SKM-1 treated with dmso at 0.1 percent for 144 hours (cell line): ENCODE data around the gene CFAP299.
"Not testable (repeated sequence)": the region's sequence is repeated elsewhere in the genome, so short reads cannot be mapped to it uniquely, and the experiment has no call there.

ENCODE experiments used
- DNase-seq: peaks from one replicate; lab custom pipeline; 2025; ENCODE audit not compliant: unreplicated experiment; lab: John Stamatoyannopoulos, UW

Gene CFAP299

DNA sequence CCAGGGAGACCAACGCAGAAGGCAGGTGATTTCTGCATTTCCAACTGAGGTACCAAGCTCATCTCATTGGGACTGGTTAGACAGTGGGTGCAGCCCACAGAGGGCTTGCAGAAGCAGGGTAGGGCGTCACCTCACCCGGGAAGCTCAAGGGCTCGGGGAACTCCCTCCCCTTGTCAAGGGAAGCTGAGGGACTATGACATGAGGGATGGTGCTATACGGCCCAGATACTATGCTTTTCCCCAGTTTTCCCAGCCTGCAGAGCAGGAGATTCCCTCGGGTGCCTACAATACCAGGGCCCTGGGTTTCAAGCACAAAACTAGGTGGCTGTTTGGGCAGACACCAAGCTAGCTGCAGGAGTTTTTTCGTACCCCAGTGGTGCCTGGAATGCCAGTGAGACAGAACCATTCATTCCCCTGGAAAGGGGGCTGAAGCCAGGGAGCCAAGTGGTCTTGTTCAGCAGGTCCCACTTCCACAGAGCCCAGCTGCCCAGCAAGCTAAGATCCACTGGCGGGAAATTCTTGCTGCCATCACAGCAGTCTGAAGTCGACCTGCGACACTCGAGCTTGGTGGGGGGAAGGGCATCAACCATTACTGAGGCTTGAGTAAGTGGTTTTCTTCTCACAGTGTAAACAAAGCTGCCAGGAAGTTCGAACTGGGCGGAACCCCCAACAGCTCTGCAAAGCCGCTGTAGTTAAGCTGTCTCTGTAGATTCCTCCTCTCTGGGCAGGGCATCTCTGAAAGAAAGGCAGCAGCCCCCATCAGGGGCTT lies 103.9 kb downstream of the CFAP299 start:
- DNase-seq: not testable (repeated sequence)

- DNase-seq: no peak
Observed at GRCh38 chr4:80446248-80446647, 110.7 kb downstream of the CFAP299 start.

DNA sequence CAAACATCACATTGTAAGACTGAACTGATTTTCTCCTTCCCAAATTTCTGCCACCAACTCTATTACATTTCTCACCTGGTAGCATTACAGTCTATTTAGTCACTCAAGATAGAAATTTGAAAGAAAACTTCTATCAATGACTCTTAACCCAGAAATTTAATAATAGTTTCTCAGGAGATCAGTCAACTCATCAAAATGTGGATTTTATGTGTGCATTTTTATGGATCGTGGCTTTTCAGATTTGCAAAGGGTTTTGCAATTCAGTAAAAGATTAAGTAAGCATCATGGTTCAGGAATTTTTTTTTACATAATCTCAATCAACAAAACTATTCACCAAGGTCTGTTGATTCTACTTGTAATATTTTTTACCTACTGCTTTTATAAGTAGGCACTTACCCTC lies 111.1 kb downstream of the CFAP299 start:
- no peak for DNase-seq

- DNase-seq: no peak
Observed at GRCh38 chr4:80447493-80447892, 112.0 kb downstream of the CFAP299 start.

DNA sequence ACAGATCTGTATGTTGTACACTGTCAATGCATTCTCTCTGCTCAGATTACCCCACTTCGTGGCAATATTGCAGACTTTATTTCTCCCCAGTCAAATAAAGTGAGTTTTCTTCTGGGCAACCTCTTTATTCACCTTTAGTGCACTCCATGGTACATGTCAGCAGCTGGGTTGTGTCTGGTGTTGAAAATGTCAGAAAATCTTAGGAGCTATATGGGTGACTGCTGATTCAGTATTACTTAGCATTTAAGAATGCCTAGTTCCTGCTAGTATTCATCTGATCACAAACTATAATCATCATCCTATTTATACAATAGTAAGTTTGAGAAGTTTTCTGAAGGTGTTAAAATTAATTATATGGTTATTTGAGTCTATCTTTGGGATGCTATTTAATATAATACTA lies 112.5 kb downstream of the CFAP299 start:
- DNase-seq: no peak

DNA sequence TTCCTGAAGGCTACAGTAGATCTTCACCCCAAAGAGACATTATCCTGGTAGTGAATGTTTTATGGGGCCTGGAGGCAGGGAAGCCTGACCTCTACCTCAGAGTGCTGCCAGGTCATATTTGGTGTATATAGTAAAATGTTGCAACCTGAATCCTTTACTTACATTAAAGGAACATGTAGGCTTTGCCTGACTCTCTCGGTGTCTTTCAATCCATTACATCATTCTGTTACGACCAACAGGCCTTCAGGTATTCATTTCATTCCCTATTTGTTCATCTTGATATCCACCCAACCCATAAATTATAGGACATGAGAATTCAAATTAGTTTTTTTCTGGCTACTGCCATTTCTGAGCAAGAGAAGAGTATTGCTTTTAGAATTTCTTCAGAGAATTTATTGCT lies 116.5 kb downstream of the CFAP299 start:
- no peak for DNase-seq

- DNase-seq: no peak
Observed at GRCh38 chr4:80452768-80453167, 117.2 kb downstream of the CFAP299 start.

DNA sequence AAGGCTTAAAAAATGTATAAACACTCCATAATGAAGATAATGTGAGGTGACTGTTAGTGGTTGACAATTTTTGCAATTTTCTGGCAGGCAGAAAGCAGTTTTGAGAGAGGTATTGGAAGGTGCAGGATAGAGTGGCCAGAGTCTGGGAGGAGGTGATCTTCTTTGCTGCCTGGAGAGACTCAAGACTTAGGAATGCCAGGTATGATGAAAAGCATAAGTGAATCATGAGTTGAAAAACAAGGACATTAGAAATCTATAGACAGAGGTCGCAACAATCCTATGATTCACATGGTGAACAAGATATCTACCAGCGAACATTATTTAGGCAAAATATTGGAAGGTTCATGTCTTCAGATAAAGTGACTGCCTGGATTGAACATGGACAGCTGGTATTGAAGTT lies 118.5 kb downstream of the CFAP299 start:
- no peak for DNase-seq

DNA sequence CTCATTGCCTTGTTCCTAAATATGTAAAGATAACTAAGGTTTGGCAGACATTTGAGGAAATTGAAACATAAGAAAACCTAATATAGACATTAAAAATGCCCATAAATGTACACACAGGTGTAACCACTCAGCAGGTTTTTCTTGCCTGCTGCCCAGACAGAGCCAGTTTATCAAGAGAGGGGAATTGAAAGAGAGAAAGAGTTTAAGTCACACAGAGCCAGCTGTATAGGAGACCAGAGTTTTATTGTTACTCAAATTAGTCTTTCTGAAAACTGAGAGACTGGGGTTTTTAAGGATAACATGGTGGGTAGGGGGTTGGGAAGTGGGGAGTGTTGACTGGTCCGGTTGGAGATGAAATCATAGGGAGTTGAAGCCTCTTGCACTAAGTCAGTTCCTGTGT lies 119.0 kb downstream of the CFAP299 start:
- no peak for DNase-seq

GRCh38 chr4:80459918-80460473 lies 124.5 kb downstream of the CFAP299 start:
- DNase-seq: no peak

- no peak for DNase-seq
Observed at GRCh38 chr4:80461412-80461811, 125.9 kb downstream of the CFAP299 start.

DNA sequence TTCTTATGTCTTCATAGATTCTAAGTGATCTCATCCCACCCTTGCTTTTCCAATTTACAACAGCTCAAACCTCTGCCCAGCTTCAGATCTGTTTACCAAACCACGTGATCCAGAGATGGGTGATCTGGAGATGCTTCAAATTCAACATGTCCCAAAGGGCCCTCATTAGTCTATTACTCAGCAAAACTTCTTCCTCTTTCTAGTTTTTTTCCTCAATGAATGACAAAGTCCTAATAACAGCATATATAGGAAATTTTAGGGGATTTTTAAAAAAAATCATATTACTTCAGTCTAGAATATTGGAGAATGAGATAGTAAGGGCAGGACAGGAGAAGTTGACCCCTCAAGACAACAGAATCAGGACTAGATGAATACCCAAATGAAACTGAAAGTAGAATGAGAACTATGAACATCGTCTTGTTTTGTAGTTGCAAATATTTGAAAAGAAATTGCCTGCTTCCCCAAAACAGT lies 127.1 kb downstream of the CFAP299 start:
- no peak for DNase-seq

DNA sequence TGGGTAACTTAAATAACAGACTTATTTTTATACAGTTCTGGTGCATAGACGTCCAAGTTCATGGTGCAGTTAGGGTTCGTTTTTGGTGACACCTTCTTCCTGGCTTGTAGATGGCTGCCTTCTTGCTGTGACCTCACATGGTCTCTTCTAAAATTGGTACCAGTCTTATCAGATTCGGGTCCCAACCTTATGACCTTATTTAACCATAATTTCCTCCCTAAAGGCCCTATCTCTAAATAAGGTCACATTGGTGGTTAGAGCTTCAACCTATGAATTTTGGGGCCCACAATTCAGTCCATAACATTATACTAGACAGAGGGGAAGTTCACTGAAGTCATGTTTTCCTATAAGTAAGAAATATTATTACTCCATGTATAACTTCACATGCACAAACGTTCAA lies 128.0 kb downstream of the CFAP299 start:
- no peak for DNase-seq

GRCh38 chr4:80465238-80465637 lies 129.7 kb downstream of the CFAP299 start:
- no peak for DNase-seq

GRCh38 chr4:80465736-80466135 lies 130.2 kb downstream of the CFAP299 start:
- DNase-seq: no peak

DNA sequence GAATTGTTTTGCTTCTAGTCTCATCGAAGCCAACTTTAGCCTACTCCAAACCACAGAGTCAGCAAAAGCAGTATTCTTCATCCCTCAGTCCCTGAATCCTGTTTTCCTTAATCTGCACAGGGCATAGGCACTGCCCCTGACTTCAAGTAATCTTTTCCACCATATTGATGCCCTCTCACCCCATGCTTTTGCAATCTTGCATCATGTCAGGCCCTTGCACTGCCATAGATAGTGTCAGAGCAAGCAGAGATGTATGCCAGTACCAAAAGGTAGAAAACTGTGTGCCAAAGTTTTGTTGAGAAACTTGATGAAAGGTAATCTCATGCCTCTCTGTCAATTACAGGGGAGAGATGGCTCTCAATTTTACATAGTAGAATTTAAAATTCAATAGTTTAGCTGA lies 131.1 kb downstream of the CFAP299 start:
- DNase-seq: no peak

- DNase-seq: no peak
Observed at GRCh38 chr4:80471756-80472155, 136.2 kb downstream of the CFAP299 start.

DNA sequence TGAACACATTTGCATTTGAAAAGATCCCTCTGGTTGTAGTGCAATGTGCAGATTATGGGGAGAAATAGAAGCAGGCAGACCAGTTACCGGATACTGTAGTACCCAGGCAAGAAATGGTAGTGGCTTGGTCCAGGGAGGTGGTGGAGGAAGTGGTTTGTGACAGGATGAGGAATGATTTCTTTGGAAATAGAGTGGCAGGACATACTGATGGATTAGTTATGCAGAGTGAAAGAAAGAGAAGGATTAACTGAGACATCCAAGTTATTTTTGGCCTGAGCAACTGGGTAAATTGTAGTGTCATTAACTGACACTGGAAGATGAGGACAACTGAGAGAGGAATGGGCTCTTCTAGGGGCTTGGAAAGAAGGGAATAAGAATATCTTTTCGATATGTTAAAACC lies 139.7 kb downstream of the CFAP299 start:
- no peak for DNase-seq

- DNase-seq: no peak
Observed at GRCh38 chr4:80475798-80476197, 140.3 kb downstream of the CFAP299 start.

DNA sequence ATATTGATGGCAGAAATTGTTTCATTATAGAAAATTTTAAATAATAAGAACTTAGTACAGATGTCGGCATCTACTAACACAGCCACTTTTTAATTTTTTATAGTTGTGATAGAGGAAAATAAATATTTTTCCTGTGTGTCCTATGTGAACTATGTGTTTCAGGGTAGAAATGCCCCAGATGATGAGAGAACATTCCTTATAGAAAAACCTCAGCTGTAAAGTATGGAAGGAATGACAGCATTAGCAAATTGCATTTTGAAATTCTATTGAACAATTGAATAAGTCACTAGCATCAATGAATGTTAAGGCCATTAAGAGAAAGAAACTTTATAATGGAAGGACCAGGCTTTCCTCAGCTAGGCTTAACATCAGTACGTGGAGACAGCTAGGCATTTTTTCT lies 149.2 kb downstream of the CFAP299 start:
- DNase-seq: no peak

GRCh38 chr4:80486603-80487002 lies 151.1 kb downstream of the CFAP299 start:
- no peak for DNase-seq

DNA sequence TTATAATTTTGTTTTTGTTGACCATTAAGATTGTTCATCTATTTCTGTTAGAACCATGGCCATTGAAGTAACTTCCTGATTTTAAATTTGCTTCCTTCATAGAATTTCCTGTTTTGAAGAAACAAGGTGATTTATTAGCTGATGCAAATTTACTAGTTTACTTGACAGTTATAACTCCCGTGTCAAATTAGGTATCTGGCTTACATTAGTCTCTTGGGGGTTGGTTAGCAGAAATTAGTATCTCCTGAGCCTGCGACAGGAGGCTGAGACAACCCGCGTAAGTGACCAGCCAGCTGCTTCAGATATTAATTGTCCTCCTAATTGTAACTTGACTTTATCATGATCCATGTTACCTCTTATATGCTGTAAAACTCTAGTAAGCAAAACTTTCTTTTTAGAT lies 154.3 kb downstream of the CFAP299 start:
- DNase-seq: no peak

- no peak for DNase-seq
Observed at GRCh38 chr4:80492761-80493160, 157.2 kb downstream of the CFAP299 start.
